Stimulated activated CD4-positive, alpha-beta T cell treated with anti-CD3 and anti-CD28 coated beads, Interleukin-1b, Interleukin-23, amount 100 ng/mL, for 48 hours (primary cell): ENCODE data around the gene EXOSC10.
"Not testable (repeated sequence)": the region's sequence is repeated elsewhere in the genome, so short reads cannot be mapped to it uniquely, and the experiment has no call there.

Experiments used
- DNase-seq: peaks from one replicate; pipeline ENCODE4 v3.0.0-alpha.2; 2020

Gene EXOSC10

GRCh38 chr1:11042995-11043874 lies 56.4 kb downstream of the EXOSC10 start:
- DNase-seq: no peak

GRCh38 chr1:11042065-11042464 lies 57.6 kb downstream of the EXOSC10 start:
- no peak for DNase-seq

- no peak for DNase-seq
These were observed 58.6 kb downstream of the EXOSC10 start for GRCh38 chr1:11041048-11041447.

GRCh38 chr1:11040105-11040429 lies 59.6 kb downstream of the EXOSC10 start:
- not testable (repeated sequence) for DNase-seq

- DNase-seq: no peak
These were observed 60.1 kb downstream of the EXOSC10 start for GRCh38 chr1:11039351-11040104.

- DNase-seq: peak; percentile 86
These were observed 61.9 kb downstream of the EXOSC10 start for GRCh38 chr1:11037740-11038182.

- not testable (repeated sequence) for DNase-seq
These were observed 62.5 kb downstream of the EXOSC10 start for GRCh38 chr1:11037019-11037739.

GRCh38 chr1:11031624-11032262 lies 67.9 kb downstream of the EXOSC10 start:
- no peak for DNase-seq

GRCh38 chr1:11030865-11031264 lies 68.8 kb downstream of the EXOSC10 start:
- no peak for DNase-seq

GRCh38 chr1:11028018-11028417 lies 71.7 kb downstream of the EXOSC10 start:
- no peak for DNase-seq

- DNase-seq: no peak
These were observed 72.4 kb downstream of the EXOSC10 start for GRCh38 chr1:11027316-11027715.

GRCh38 chr1:11026903-11027302 lies 72.8 kb downstream of the EXOSC10 start:
- DNase-seq: no peak

- no peak for DNase-seq
These were observed 73.6 kb downstream of the EXOSC10 start for GRCh38 chr1:11026052-11026451.

- no peak for DNase-seq
These were observed 74.1 kb downstream of the EXOSC10 start for GRCh38 chr1:11025618-11026017.

- no peak for DNase-seq
These were observed 74.8 kb downstream of the EXOSC10 start for GRCh38 chr1:11024874-11025203.

- no peak for DNase-seq
These were observed 75.4 kb downstream of the EXOSC10 start for GRCh38 chr1:11024154-11024873.

GRCh38 chr1:11023201-11023600 lies 76.5 kb downstream of the EXOSC10 start:
- no peak for DNase-seq

- DNase-seq: no peak
These were observed 79.7 kb downstream of the EXOSC10 start for GRCh38 chr1:11019971-11020370.

GRCh38 chr1:11019358-11019757 lies 80.3 kb downstream of the EXOSC10 start:
- not testable (repeated sequence) for DNase-seq
